SK-N-SH (cell line): Measurements from ENCODE around the gene CDHR3. TPM values are rescaled to one million over a fixed set of nuclear protein-coding genes. Genes with fewer than 3 reads are reported as not detected.

Source experiments
- CTCF ChIA-PET: fragments of 300-600, 350-600 bp; formaldehyde crosslinking; extraction: SDS; loops from one replicate; lab custom pipeline; 2021; lab: Yijun Ruan, JAX
- POLR2A ChIA-PET: fragments of 350-600 bp; sonication (Branson Sonifier 250); formaldehyde crosslinking; extraction: SDS; loops from one replicate; lab custom pipeline; 2020; ENCODE audit warnings: antibody characterized with exemption, inconsistent platforms; lab: Yijun Ruan, JAX
- DNase-seq: peaks from one replicate; pipeline ENCODE4 v3.0.0; 2012
- H2AFZ ChIP-seq: fragments of 200-600 bp; sonication (generic); 2 replicates; pipeline ENCODE4 v1.8.1; 2016; ENCODE audit warnings: antibody characterized with exemption, mild to moderate bottlenecking, low read depth
- H3F3A ChIP-seq: fragments of 200-600 bp; sonication (generic); replicated peaks from 2 replicates; pipeline ENCODE3; 2016; ENCODE audit warnings: antibody characterized with exemption, mild to moderate bottlenecking; ENCODE audit not compliant: insufficient read depth
- H3K27ac ChIP-seq, 2 experiments: fragments of 200-500 bp in 1 of 2; fragments of 200-600 bp in 1 of 2; sonication (Bioruptor generic) in 1 of 2; sonication (generic), shearing (Covaris generic) in 1 of 2; 2 replicates each; pipeline versions ENCODE4 v1.5.1 to v1.6.1; 2014 to 2016; ENCODE audit warnings: low read depth in 2 of 2, inconsistent platforms in 1 of 2, low read length in 1 of 2, mild to moderate bottlenecking in 1 of 2, mixed read lengths in 1 of 2
- H3K27me3 ChIP-seq: fragments of 200-600 bp; sonication (generic), shearing (Covaris generic); 2 replicates; pipeline ENCODE4 v1.6.1; 2016; ENCODE audit warnings: mixed run types; ENCODE audit not compliant: insufficient read depth
- H3K36me3 ChIP-seq, 2 experiments: fragments of 200-500 bp in 1 of 2; fragments of 200-600 bp in 1 of 2; sonication (Bioruptor generic) in 1 of 2; sonication (generic) in 1 of 2; replicated peaks in 1 of 2; 2 replicates each; pipeline versions ENCODE3 to v1.5.1; 2014 to 2016; ENCODE audit warnings: low read length in 1 of 2, mild to moderate bottlenecking in 1 of 2; ENCODE audit not compliant: insufficient read depth in 2 of 2, control insufficient read depth in 1 of 2
- H3K4me1 ChIP-seq, 2 experiments: fragments of 200-500 bp in 1 of 2; fragments of 200-600 bp in 1 of 2; sonication (Bioruptor generic) in 1 of 2; sonication (generic), shearing (Covaris generic) in 1 of 2; 2 replicates each; pipeline versions ENCODE4 v1.5.1 to v1.6.1; 2014 to 2016; ENCODE audit warnings: low read depth in 1 of 2, low read length in 1 of 2, mixed run types in 1 of 2; ENCODE audit not compliant: insufficient read depth in 2 of 2, control insufficient read depth in 1 of 2
- H3K4me2 ChIP-seq: fragments of 200-600 bp; sonication (generic), shearing (Covaris generic); 2 replicates; pipeline ENCODE4 v1.6.1; 2017; ENCODE audit warnings: mixed run types
- H3K4me3 ChIP-seq, 2 experiments: fragments of 200-500 bp in 1 of 2; fragments of 200-600 bp in 1 of 2; sonication (Bioruptor generic) in 1 of 2; sonication (generic), shearing (Covaris generic) in 1 of 2; 2 replicates each; pipeline versions ENCODE4 v1.5.1 to v1.8.1; 2014 to 2016; ENCODE audit warnings: low read depth in 2 of 2, inconsistent platforms in 1 of 2, low read length in 1 of 2, mild to moderate bottlenecking in 1 of 2, mixed read lengths in 1 of 2, moderate library complexity in 1 of 2
- H3K79me2 ChIP-seq: fragments of 200-600 bp; sonication (generic); 2 replicates; pipeline ENCODE4 v1.8.1; 2017; ENCODE audit warnings: mild to moderate bottlenecking; ENCODE audit not compliant: insufficient read depth
- H3K9ac ChIP-seq: fragments of 200-600 bp; sonication (generic); 2 replicates; pipeline ENCODE4 v1.6.1; 2017; ENCODE audit warnings: mixed run types
- H3K9me2 ChIP-seq: fragments of 200-600 bp; sonication (generic); 2 replicates; pipeline ENCODE4 v1.6.1; 2017; ENCODE audit warnings: mixed run types
- H3K9me3 ChIP-seq: fragments of 200-600 bp; sonication (generic); 2 replicates; pipeline ENCODE4 v1.6.1; 2017; ENCODE audit warnings: mixed run types, mild to moderate bottlenecking, moderate library complexity
- H4K20me1 ChIP-seq: fragments of 200-600 bp; sonication (generic); 2 replicates; pipeline ENCODE4 v1.6.1; 2017; ENCODE audit warnings: mild to moderate bottlenecking, mixed run types; ENCODE audit not compliant: insufficient read depth
- CHD2 ChIP-seq: fragments of 150-350 bp; IDR thresholded peaks from 2 replicates; pipeline ENCODE4 v1.6.1; 2018; ENCODE audit warnings: low read length; ENCODE audit not compliant: partially characterized antibody
- EP300 ChIP-seq, 2 experiments: IDR thresholded peaks; 2 replicates each; pipeline versions ENCODE4 v1.4.0 to v1.6.1; 2012; ENCODE audit warnings: borderline replicate concordance in 1 of 2, low read depth in 1 of 2, low read length in 1 of 2
- EZH2phosphoT487 ChIP-seq: fragments of 200-600 bp; sonication (generic); IDR thresholded peaks from 2 replicates; pipeline ENCODE4 v1.6.1; 2017; ENCODE audit warnings: low read depth, mixed run types, mild to moderate bottlenecking, antibody characterized with exemption, moderate library complexity, borderline replicate concordance
- POLR2AphosphoS5 ChIP-seq: IDR thresholded peaks from 2 replicates; pipeline ENCODE4 v1.6.1; 2012; ENCODE audit warnings: low read depth, low read length
- RAD21 ChIP-seq: IDR thresholded peaks from 2 replicates; pipeline ENCODE4 v1.6.1; 2012; ENCODE audit warnings: mild to moderate bottlenecking, low read length
- RCOR1 ChIP-seq: fragments of 150-350 bp; IDR thresholded peaks from 2 replicates; pipeline ENCODE4 v1.6.1; 2017; ENCODE audit warnings: antibody characterized with exemption, low read length
- RXRA ChIP-seq: IDR thresholded peaks from 2 replicates; pipeline ENCODE4 v1.4.0; 2012; ENCODE audit warnings: low read depth, mild to moderate bottlenecking, borderline replicate concordance
- SMC3 ChIP-seq: IDR thresholded peaks from 2 replicates; pipeline ENCODE4 v1.6.1; 2012; ENCODE audit warnings: low read depth, low read length, improper control_type of control experiment
- TCF12 ChIP-seq: IDR thresholded peaks from 2 replicates; pipeline ENCODE4 v1.4.0; 2012
- WGBS: methylation state at CpG from one replicate; pipeline ENCODE4 v1.1.6; 2017; ENCODE audit warnings: low lambda C conversion rate; 5-methylcytosine and 5-hydroxymethylcytosine counted together
- polyA plus RNA-seq, 3 experiments: library from polyadenylated mRNA; depleted of rRNA; stranded (reverse); fragments of >200 nt; gene quantifications; 2 replicates each; pipeline ENCODE4 v1.2.3, GENCODE V29; 2012
- TF ChIP-seq, protein P1 (sequence below): IDR thresholded peaks from 2 replicates; pipeline ENCODE4 v1.4.0; 2012; ENCODE audit warnings: low read depth, borderline replicate concordance
- TF ChIP-seq, protein P2 (sequence below): IDR thresholded peaks from 2 replicates; pipeline ENCODE4 v1.4.0; 2012; ENCODE audit warnings: low read depth, borderline replicate concordance
- TF ChIP-seq, protein P3 (sequence below): fragments of 200-600 bp; sonication (generic); IDR thresholded peaks from 2 replicates; pipeline ENCODE4 v1.6.1; 2017; ENCODE audit warnings: antibody characterized with exemption, mild to moderate bottlenecking, moderate library complexity

CDHR3 gene
- polyA plus RNA-seq, 1 of the 3 experiments (the other 2 are of a cell fraction), result 7.5 TPM

GRCh38 chr7:105932835-105933477, 30.1 kb upstream of the CDHR3 start (continued):
- TF ChIP-seq, protein P1, sequence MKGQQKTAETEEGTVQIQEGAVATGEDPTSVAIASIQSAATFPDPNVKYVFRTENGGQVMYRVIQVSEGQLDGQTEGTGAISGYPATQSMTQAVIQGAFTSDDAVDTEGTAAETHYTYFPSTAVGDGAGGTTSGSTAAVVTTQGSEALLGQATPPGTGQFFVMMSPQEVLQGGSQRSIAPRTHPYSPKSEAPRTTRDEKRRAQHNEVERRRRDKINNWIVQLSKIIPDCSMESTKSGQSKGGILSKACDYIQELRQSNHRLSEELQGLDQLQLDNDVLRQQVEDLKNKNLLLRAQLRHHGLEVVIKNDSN, result no peak
- TF ChIP-seq TCF12, result peak; percentile 98
- TF ChIP-seq RAD21, result no peak
- TF ChIP-seq RCOR1, result no peak
- peak; percentile 85 for TF ChIP-seq POLR2AphosphoS5
- TF ChIP-seq, protein P2, sequence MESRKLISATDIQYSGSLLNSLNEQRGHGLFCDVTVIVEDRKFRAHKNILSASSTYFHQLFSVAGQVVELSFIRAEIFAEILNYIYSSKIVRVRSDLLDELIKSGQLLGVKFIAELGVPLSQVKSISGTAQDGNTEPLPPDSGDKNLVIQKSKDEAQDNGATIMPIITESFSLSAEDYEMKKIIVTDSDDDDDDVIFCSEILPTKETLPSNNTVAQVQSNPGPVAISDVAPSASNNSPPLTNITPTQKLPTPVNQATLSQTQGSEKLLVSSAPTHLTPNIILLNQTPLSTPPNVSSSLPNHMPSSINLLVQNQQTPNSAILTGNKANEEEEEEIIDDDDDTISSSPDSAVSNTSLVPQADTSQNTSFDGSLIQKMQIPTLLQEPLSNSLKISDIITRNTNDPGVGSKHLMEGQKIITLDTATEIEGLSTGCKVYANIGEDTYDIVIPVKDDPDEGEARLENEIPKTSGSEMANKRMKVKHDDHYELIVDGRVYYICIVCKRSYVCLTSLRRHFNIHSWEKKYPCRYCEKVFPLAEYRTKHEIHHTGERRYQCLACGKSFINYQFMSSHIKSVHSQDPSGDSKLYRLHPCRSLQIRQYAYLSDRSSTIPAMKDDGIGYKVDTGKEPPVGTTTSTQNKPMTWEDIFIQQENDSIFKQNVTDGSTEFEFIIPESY, result peak; percentile 88
- peak; percentile 74; the same call in 1 of the 2 replicates for TF ChIP-seq RXRA
- TF ChIP-seq EP300 (IDR thresholded peaks at IDR 0.05; ENCODE audit: borderline replicate concordance in 1 of 2, low read depth in 1 of 2, low read length in 1 of 2), result peak; percentile 41 to 96

DNA sequence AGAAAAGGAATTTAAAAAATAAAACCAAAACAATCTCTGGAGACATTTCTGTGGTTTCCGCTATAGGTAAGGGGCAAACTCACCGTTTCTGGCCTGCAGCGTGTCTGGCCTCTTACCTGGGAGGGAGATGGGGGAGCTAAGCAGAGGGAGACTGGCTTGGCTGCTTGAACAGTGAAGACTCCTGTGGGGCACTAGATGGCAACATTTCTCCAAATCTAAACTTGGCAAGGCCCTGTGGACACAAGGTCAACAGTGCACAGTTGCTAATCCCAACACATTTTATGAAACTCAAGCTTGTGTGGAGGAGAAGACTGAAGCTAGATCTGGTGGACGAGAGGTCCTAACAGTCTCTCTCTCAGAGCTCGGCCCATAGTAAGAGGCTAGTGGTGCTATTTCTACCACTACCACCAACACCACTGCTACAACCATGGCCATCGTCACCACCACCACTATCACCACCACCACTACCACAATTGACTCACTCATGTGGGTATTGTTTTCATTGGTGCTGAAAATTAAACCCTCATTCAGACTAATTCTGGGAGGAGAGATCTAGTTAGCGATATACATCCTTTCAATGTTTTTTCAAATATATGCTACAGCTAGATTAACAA, 28.4 kb upstream of the CDHR3 start:
- Histone ChIP-seq H3K4me3 (no peak overlapping the region), H2AFZ (no peak overlapping the region), H3K9me2 (no peaks in the 10 kb centered on the region), H3K36me3 (no peaks in the 10 kb centered on the region), H3K4me1 (peaks cover 20 to 21% of the 10 kb centered on the region in 2 experiments), H3F3A (peaks cover 22% of the 10 kb centered on the region), H3K9ac (no peak overlapping the region), H3K4me2 (no peak overlapping the region), H4K20me1 (no peaks in the 10 kb centered on the region), H3K79me2 (no peaks in the 10 kb centered on the region), H3K27ac (no peak overlapping the region), H3K9me3 (no peaks in the 10 kb centered on the region), H3K27me3 (no peaks in the 10 kb centered on the region)
- WGBS, result 97% methylated on average over 7 of the region's 7 CpGs
- DNase-seq, result peak; percentile 65
- TF ChIP-seq SMC3 (peak; percentile 96), RAD21 (peak; percentile 93), RXRA (0 out of 2 replicates have a peak, but pooled peaks have one; percentile 22), EZH2phosphoT487 (no peak), TCF12 (no peak), CHD2 (no peak)
- TF ChIP-seq, protein P3, sequence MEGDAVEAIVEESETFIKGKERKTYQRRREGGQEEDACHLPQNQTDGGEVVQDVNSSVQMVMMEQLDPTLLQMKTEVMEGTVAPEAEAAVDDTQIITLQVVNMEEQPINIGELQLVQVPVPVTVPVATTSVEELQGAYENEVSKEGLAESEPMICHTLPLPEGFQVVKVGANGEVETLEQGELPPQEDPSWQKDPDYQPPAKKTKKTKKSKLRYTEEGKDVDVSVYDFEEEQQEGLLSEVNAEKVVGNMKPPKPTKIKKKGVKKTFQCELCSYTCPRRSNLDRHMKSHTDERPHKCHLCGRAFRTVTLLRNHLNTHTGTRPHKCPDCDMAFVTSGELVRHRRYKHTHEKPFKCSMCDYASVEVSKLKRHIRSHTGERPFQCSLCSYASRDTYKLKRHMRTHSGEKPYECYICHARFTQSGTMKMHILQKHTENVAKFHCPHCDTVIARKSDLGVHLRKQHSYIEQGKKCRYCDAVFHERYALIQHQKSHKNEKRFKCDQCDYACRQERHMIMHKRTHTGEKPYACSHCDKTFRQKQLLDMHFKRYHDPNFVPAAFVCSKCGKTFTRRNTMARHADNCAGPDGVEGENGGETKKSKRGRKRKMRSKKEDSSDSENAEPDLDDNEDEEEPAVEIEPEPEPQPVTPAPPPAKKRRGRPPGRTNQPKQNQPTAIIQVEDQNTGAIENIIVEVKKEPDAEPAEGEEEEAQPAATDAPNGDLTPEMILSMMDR, result peak; percentile 58
- POLR2A ChIA-PET, result interaction anchor here (1.0 kb wide), 1 partner anchor 103 kb away, joined by 3 read pairs; no protein-coding TSS in a partner anchor
- CTCF ChIA-PET, result interaction anchor here (0.6 to 5.4 kb wide), 68 partner anchors 8 to 341 kb away, joined by 3 to 188 read pairs (median 5); no protein-coding TSS in a partner anchor
